Endothelial cell of umbilical vein (primary cell): ENCODE results near the gene PNCK. TPM values are rescaled to one million over a fixed set of nuclear protein-coding genes. Genes with fewer than 3 reads are reported as not detected.

Experiments
- BruUV-seq: library from RNA; stranded (reverse); fragments of 400-500 nt; replicated peaks from 2 replicates; lab custom pipeline; 2021; lab: Mats Ljungman, UMichigan
- CTCF ChIA-PET: fragments of 300-600, 350-600 bp; sonication (Branson Sonifier 250); formaldehyde crosslinking; loops from one replicate; lab custom pipeline; 2021; ENCODE audit warnings: antibody characterized with exemption, inconsistent platforms; lab: Charles Lee
- POLR2A ChIA-PET: fragments of 300-600, 350-600 bp; sonication (Branson Sonifier 250); formaldehyde crosslinking; loops from one replicate; lab custom pipeline; 2021; ENCODE audit warnings: antibody characterized with exemption, inconsistent platforms; lab: Charles Lee
- DNase-seq: peaks from one replicate; pipeline ENCODE4 v3.0.0-alpha.2; 2011; ENCODE audit warnings: low read depth, low spot score
- FAIRE-seq: peaks from 2 replicates; lab custom pipeline; 2011; peaks lifted over from hg19 to GRCh38; lab: Jason Lieb, UNC
- H2AFZ ChIP-seq: 2 replicates; pipeline ENCODE4 v1.6.0; 2012; ENCODE audit warnings: low read depth, low read length, control low read depth, inconsistent platforms
- H3K27ac ChIP-seq: 2 replicates; pipeline ENCODE4 v1.5.1; 2011; ENCODE audit warnings: low read depth, mild to moderate bottlenecking, control low read depth, low read length, moderate library complexity; ENCODE audit not compliant: insufficient read depth
- H3K27me3 ChIP-seq, 2 experiments: 2 replicates each; pipeline versions ENCODE4 v1.6.0 to v1.6.1; 2011; ENCODE audit warnings: low read length in 2 of 2, mixed read lengths in 1 of 2; ENCODE audit not compliant: control insufficient read depth in 2 of 2, insufficient read depth in 2 of 2
- H3K36me3 ChIP-seq, 2 experiments: 2 replicates in 1 of 2; 3 replicates in 1 of 2; pipeline ENCODE4 v1.5.1; 2011; ENCODE audit warnings: low read length in 2 of 2, mild to moderate bottlenecking in 1 of 2, moderate library complexity in 1 of 2; ENCODE audit not compliant: control insufficient read depth in 2 of 2, insufficient read depth in 2 of 2; ENCODE audit errors: extremely low read depth in 1 of 2
- H3K4me1 ChIP-seq: 3 replicates; pipeline ENCODE4 v1.5.1; 2011; ENCODE audit warnings: mild to moderate bottlenecking, low read length; ENCODE audit not compliant: control insufficient read depth, insufficient read depth; ENCODE audit errors: extremely low read depth
- H3K4me2 ChIP-seq: 2 replicates; pipeline ENCODE4 v1.6.1; 2011; ENCODE audit warnings: low read length, control low read depth, mixed read lengths; ENCODE audit not compliant: insufficient read depth
- H3K4me3 ChIP-seq, 3 experiments: fragments of 200-600 bp in 1 of 3; sonication (generic), shearing (Covaris generic) in 1 of 3; replicated peaks in 1 of 3; 2 replicates each; pipeline ENCODE4 v1.5.1; 2011 to 2016; ENCODE audit warnings: control low read depth in 3 of 3, low read length in 3 of 3, mild to moderate bottlenecking in 2 of 3, inconsistent platforms in 1 of 3, low read depth in 1 of 3, moderate library complexity in 1 of 3; ENCODE audit not compliant: insufficient read depth in 1 of 3
- H3K79me2 ChIP-seq: 2 replicates; pipeline ENCODE4 v1.6.0; 2012; ENCODE audit warnings: low read length, inconsistent platforms; ENCODE audit not compliant: control insufficient read depth, insufficient read depth
- H3K9ac ChIP-seq: replicated peaks from 2 replicates; pipeline ENCODE3; 2011; ENCODE audit warnings: low read length, control low read depth; ENCODE audit not compliant: insufficient read depth; ENCODE audit errors: extremely low read depth
- H3K9me1 ChIP-seq: replicated peaks from 3 replicates; pipeline ENCODE4 v1.6.0; 2011; ENCODE audit warnings: mild to moderate bottlenecking, low read length; ENCODE audit not compliant: control insufficient read depth, insufficient read depth; ENCODE audit errors: extremely low read depth
- H3K9me3 ChIP-seq: replicated peaks from 2 replicates; pipeline ENCODE4 v1.5.1; 2012; ENCODE audit warnings: low read length, inconsistent platforms; ENCODE audit not compliant: control insufficient read depth, insufficient read depth
- H4K20me1 ChIP-seq: replicated peaks from 2 replicates; pipeline ENCODE3; 2011; ENCODE audit warnings: mild to moderate bottlenecking, low read length; ENCODE audit not compliant: control insufficient read depth, insufficient read depth; ENCODE audit errors: extremely low read depth
- EZH2 ChIP-seq: IDR thresholded peaks from 2 replicates; pipeline ENCODE4 v1.6.1; 2012; ENCODE audit warnings: borderline replicate concordance, low read depth, mild to moderate bottlenecking, moderate library complexity, low read length, inconsistent platforms; ENCODE audit not compliant: severe bottlenecking
- FOS ChIP-seq: IDR thresholded peaks from 2 replicates; pipeline ENCODE4 v1.6.1; 2011; ENCODE audit warnings: mild to moderate bottlenecking, low read length, moderate library complexity, borderline replicate concordance; ENCODE audit not compliant: insufficient read depth
- GATA2 ChIP-seq: IDR thresholded peaks from 2 replicates; pipeline ENCODE4 v1.7.0; 2011; ENCODE audit warnings: low read depth, mild to moderate bottlenecking, moderate library complexity, mixed read lengths, low read length; ENCODE audit not compliant: insufficient read length, insufficient read depth
- JUN ChIP-seq: IDR thresholded peaks from 2 replicates; pipeline ENCODE4 v1.6.1; 2011; ENCODE audit warnings: borderline replicate concordance, low read depth; ENCODE audit not compliant: insufficient read length, insufficient read depth
- MYC ChIP-seq: IDR thresholded peaks from one replicate; pipeline ENCODE4 v1.6.1; 2011; ENCODE audit warnings: mild to moderate bottlenecking, low read depth, low read length
- POLR2A ChIP-seq: IDR thresholded peaks from 2 replicates; pipeline ENCODE4 v1.6.1; 2012; ENCODE audit warnings: low read depth, mild to moderate bottlenecking, control low read depth, low read length
- POLR2AphosphoS5 ChIP-seq: IDR thresholded peaks from 2 replicates; pipeline ENCODE4 v1.6.1; 2012; ENCODE audit warnings: low read depth, mild to moderate bottlenecking, control low read depth, low read length, moderate library complexity; ENCODE audit not compliant: insufficient read depth
- dilution Hi-C: fragments of 300-500 bp; cut with MboI; formaldehyde crosslinking; loops from one replicate; pipeline ENCODE4 v1.15.0; 2019; ENCODE audit warnings: low sequenced_read_pairs; ENCODE audit not compliant: extremely low pct_ligation_motif_present
- intact Hi-C: fragments of 100-400 bp; cut with micrococcal nuclease; formaldehyde crosslinking; loops from one replicate; pipeline ENCODE4 v1.10.0; 2022
- polyA plus RNA-seq, 4 experiments: library from polyadenylated mRNA; depleted of rRNA in 3 of 4; stranded (reverse) in 3 of 4; unstranded in 1 of 4; fragments of >200 nt; gene quantifications; 2 replicates each; pipeline versions ENCODE4 v1.2.1 to v1.2.3, GENCODE V29; 2011 to 2012; ENCODE audit warnings: missing spikeins in 1 of 4
- total RNA-seq: library from RNA; stranded (reverse); gene quantifications from 2 replicates; pipeline ENCODE4 v1.2.3, GENCODE V29; 2021
- TF ChIP-seq, protein P1 (sequence below): IDR thresholded peaks from 2 replicates; pipeline ENCODE4 v1.6.1; 2011; ENCODE audit not compliant: insufficient read depth, insufficient read length
- TF ChIP-seq, protein P2 (sequence below), 2 donors: IDR thresholded peaks; 1 replicate in 1 of 2; 2 replicates in 1 of 2; pipeline ENCODE4 v1.5.1; 2011; ENCODE audit warnings: low read length in 2 of 2, mild to moderate bottlenecking in 2 of 2, moderate library complexity in 2 of 2, control low read depth in 1 of 2, inconsistent platforms in 1 of 2, low read depth in 1 of 2; ENCODE audit not compliant: insufficient read depth in 1 of 2; ENCODE audit errors: extremely low read depth in 1 of 2

PNCK gene
- total and polyA plus RNA-seq, 2 donors (not counting 3 experiments of a cell fraction or from before 2014, with no cell fraction given), result 0.12 TPM; not detected in 1

DNA sequence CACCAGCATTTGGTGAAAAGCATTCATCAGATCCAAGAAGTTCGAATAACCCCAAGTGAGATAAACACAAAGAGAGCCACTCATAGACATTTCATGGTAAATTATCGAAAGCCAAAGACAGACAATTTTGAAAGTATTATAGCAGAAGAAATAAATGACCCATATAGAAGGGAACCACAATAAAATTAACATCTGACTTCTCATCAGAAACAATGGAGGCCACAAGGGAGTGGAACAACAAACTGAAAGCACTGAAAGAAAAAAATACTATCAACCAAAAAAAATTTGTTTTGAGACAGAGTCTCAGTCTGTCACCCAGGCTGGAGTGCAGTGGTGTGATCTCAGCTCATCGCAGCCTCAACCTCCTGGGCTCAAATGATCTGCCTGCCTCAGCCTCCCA lies 14.3 kb downstream of the PNCK start:
- Histone ChIP-seq H3K4me2 (no peak overlapping the region), H3K9me1 (no peaks in the 10 kb centered on the region), H3K36me3 (no peaks in the 10 kb centered on the region), H3K79me2 (no peaks in the 10 kb centered on the region), H2AFZ (no peak overlapping the region), H3K4me3 (no peak overlapping the region), H3K9me3 (no peaks in the 10 kb centered on the region), H3K9ac (no peak overlapping the region), H3K4me1 (no peaks in the 10 kb centered on the region), H3K27ac (no peak overlapping the region), H4K20me1 (no peaks in the 10 kb centered on the region), H3K27me3 (peaks cover 0 to 11% of the 10 kb centered on the region in 2 experiments)
- BruUV-seq, result no TSS peak
- intact Hi-C loops (no loop called here), dilution Hi-C loops (no loop called here)
- no peak for DNase-seq
- TF ChIP-seq POLR2A, result no peak
- no peak for TF ChIP-seq JUN
- TF ChIP-seq, protein P1, sequence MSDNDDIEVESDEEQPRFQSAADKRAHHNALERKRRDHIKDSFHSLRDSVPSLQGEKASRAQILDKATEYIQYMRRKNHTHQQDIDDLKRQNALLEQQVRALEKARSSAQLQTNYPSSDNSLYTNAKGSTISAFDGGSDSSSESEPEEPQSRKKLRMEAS, result no peak
- TF ChIP-seq MYC, result no peak
- no peak for TF ChIP-seq POLR2AphosphoS5
- TF ChIP-seq EZH2, result no peak
- no peak for TF ChIP-seq FOS
- POLR2A ChIA-PET, result no interaction called here
- no peak for FAIRE-seq
- CTCF ChIA-PET, result interaction anchor here (4.6 kb wide), 1 partner anchor 9 kb away, joined by 23 read pairs; no protein-coding TSS in a partner anchor

DNA sequence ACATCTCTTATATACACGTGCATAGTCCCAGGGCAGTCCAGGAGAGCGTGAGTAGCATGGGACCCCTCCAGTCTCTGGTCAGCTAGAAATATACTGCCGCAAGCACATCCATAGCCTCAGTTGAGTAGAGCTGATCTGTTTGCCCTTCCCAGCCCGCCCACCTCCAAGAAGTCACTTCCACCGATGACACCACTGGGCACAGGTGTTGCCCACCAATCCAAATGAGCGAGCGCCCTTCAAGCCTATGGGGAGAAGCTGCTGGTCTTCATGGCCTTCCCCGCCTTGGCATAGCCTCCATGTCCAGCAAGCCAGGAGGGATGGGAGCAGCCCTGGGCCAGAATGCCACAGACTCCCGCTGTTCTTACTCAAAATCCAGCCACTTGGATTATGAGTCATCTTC lies 16.5 kb downstream of the PNCK start:
- no peak overlapping the region for H2AFZ ChIP-seq
- peaks cover 0 to 9% of the 10 kb centered on the region in 2 experiments for H3K27me3 ChIP-seq
- DNase-seq (no peak), FAIRE-seq (no peak)
- intact Hi-C loops, result no loop called here
- no peak overlapping the region for H3K4me2 ChIP-seq
- CTCF ChIA-PET, result interaction anchor here (1.2 to 4.6 kb wide), 6 partner anchors 9 to 118 kb away, joined by 4 to 23 read pairs (median 10); partner anchors contain the start of gene DUSP9
- POLR2A ChIA-PET, result no interaction called here
- H3K79me2 ChIP-seq, result no peaks in the 10 kb centered on the region
- H3K4me3 ChIP-seq, result no peak overlapping the region
- no peaks in the 10 kb centered on the region for H3K36me3 ChIP-seq
- H3K9me1 ChIP-seq, result no peaks in the 10 kb centered on the region
- no TSS peak for BruUV-seq
- no peaks in the 10 kb centered on the region for H3K9me3 ChIP-seq
- dilution Hi-C loops, result no loop called here
- H3K4me1 ChIP-seq, result no peaks in the 10 kb centered on the region
- H4K20me1 ChIP-seq, result no peaks in the 10 kb centered on the region
- no peak overlapping the region for H3K27ac ChIP-seq
- TF ChIP-seq FOS, result no peak
- TF ChIP-seq, protein P2, sequence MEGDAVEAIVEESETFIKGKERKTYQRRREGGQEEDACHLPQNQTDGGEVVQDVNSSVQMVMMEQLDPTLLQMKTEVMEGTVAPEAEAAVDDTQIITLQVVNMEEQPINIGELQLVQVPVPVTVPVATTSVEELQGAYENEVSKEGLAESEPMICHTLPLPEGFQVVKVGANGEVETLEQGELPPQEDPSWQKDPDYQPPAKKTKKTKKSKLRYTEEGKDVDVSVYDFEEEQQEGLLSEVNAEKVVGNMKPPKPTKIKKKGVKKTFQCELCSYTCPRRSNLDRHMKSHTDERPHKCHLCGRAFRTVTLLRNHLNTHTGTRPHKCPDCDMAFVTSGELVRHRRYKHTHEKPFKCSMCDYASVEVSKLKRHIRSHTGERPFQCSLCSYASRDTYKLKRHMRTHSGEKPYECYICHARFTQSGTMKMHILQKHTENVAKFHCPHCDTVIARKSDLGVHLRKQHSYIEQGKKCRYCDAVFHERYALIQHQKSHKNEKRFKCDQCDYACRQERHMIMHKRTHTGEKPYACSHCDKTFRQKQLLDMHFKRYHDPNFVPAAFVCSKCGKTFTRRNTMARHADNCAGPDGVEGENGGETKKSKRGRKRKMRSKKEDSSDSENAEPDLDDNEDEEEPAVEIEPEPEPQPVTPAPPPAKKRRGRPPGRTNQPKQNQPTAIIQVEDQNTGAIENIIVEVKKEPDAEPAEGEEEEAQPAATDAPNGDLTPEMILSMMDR (IDR thresholded peaks at IDR 0.05; ENCODE audit: extremely low read depth in 1 of 2, insufficient read depth in 1 of 2, low read depth in 1 of 2, low read length in 2 of 2), result no peak
- no peak for TF ChIP-seq JUN
- no peak for TF ChIP-seq GATA2
- TF ChIP-seq POLR2A, result no peak
- TF ChIP-seq MYC, result no peak
- TF ChIP-seq EZH2, result no peak
- TF ChIP-seq POLR2AphosphoS5, result no peak
- TF ChIP-seq, protein P1, result no peak
- no peak overlapping the region for H3K9ac ChIP-seq
